Stimulated activated effector memory CD8-positive, alpha-beta T cell treated with anti-CD3 and anti-CD28 coated beads, Interleukin-12 subunit alpha, Interleukin-12 subunit beta, amount 100 ng/mL, for 72 hours (primary cell): ENCODE measurements around the gene ADAMTS9.

Source experiments
- ATAC-seq: fragments of 150-1000 bp; cut with Tn5 transposase; 2 replicates; pipeline ENCODE4 v1.10.0; 2021
- DNase-seq, 2 donors: peaks; one replicate each; pipeline ENCODE4 v3.0.0; 2021 to 2022; ENCODE audit warnings: low spot score in 2 of 2
- H3K27ac Mint-ChIP-seq: one replicate; pipeline ENCODE4 v1.8.0; 2022; ENCODE audit warnings: mild to moderate bottlenecking, mixed read lengths
- H3K36me3 Mint-ChIP-seq: one replicate; pipeline ENCODE4 v1.8.0; 2022; ENCODE audit warnings: mild to moderate bottlenecking, mixed read lengths
- H3K4me1 Mint-ChIP-seq: one replicate; pipeline ENCODE4 v1.8.0; 2022; ENCODE audit warnings: mixed read lengths
- H3K4me3 Mint-ChIP-seq: one replicate; pipeline ENCODE4 v1.8.0; 2022; ENCODE audit warnings: mild to moderate bottlenecking, mixed read lengths
- H3K9me3 Mint-ChIP-seq: one replicate; pipeline ENCODE4 v1.8.0; 2022; ENCODE audit warnings: mixed read lengths

The ADAMTS9 gene

DNA sequence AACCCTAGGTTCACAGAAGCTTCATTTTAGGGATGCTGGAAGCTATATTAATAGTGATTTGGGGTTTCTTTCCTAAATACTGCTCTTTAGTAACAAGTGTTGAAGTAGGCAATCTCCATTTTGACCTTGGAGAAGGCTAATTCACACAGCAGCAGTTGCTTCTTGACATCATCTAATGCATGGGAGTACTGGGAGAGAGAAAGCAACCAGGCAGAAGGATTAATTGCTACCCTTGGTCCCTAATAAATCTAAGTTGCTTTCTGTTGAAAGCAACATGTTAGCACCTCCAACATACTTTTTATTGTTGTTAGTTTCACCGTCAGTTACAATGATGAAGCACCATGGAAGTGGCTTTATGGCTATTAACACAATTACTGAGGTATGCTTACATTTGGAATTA, 96.2 kb downstream of the ADAMTS9 start:
- no peaks in the 10 kb centered on the region for H3K9me3 Mint-ChIP-seq
- DNase-seq (no peak), ATAC-seq (no peak)
- H3K36me3 Mint-ChIP-seq: no peaks in the 10 kb centered on the region
- H3K27ac Mint-ChIP-seq: no peak overlapping the region
- no peaks in the 10 kb centered on the region for H3K4me1 Mint-ChIP-seq
- H3K4me3 Mint-ChIP-seq: no peak overlapping the region

DNA sequence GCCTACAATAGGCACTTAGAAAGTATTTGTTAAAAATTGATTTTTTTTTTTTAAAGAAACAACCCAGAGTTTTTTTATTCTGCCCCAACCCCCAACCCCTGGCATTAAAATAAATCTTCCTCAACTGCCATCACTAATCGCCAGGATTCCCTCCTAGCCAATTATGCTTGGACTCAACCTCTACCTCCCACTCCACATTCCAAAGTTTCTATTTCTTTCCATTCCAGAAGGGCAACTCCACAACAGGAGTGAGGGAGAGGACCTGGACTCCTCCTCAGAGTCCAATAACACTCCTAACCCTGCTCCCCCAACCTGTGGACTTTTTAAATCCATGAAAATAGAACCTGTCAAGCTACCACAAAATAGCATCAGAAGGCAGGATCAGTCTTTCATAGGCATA, 99.4 kb downstream of the ADAMTS9 start:
- H3K9me3 Mint-ChIP-seq: no peaks in the 10 kb centered on the region
- no peak for ATAC-seq
- no peaks in the 10 kb centered on the region for H3K36me3 Mint-ChIP-seq
- H3K4me1 Mint-ChIP-seq: no peaks in the 10 kb centered on the region
- DNase-seq: no peak
- no peak overlapping the region for H3K4me3 Mint-ChIP-seq
- no peak overlapping the region for H3K27ac Mint-ChIP-seq

DNA sequence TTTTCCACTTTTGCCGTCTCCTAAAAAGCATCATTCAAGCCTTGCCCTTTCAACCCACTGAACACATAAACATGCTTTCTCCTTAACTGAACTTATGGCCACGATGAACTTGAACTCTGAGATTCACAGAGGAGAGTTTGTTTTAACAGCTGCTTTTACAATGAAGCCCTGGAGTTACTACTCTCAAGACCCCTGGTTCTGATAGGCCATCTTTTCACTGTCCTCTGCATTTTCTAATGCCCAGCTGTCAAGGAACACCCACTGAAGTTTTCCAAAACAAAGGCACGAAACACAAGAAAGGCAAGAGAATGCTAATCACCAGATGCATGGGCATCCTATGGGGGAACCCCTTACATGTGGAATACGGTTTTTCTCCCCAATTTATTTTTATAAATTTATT, 100.8 kb downstream of the ADAMTS9 start:
- H3K4me3 Mint-ChIP-seq: no peak overlapping the region
- H3K9me3 Mint-ChIP-seq: no peaks in the 10 kb centered on the region
- no peaks in the 10 kb centered on the region for H3K4me1 Mint-ChIP-seq
- no peak overlapping the region for H3K27ac Mint-ChIP-seq
- no peaks in the 10 kb centered on the region for H3K36me3 Mint-ChIP-seq
- DNase-seq: no peak
- ATAC-seq: no peak

DNA sequence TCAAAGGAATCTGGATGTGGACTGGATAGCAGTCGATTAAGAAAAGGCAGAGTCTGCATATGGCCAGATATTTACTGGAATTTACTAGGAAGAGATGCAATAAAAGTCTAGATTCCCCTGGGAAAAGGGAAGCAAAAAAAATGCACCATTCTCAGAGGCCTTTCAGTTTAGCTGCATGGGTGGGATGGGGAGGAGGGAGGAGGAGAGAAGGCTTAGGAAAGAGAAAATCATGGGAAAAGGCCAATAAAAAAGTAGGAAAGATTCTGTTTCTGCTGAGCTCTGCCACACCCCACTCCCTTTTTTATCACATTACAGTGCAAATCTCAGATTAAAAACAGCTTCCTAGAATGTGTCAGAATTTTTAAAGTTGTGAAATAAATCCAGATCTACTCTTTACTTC, 103.6 kb downstream of the ADAMTS9 start:
- no peak overlapping the region for H3K27ac Mint-ChIP-seq
- H3K9me3 Mint-ChIP-seq: peaks cover 2% of the 10 kb centered on the region
- DNase-seq (no peak), ATAC-seq (no peak)
- no peaks in the 10 kb centered on the region for H3K36me3 Mint-ChIP-seq
- H3K4me1 Mint-ChIP-seq: no peaks in the 10 kb centered on the region
- H3K4me3 Mint-ChIP-seq: no peak overlapping the region

DNA sequence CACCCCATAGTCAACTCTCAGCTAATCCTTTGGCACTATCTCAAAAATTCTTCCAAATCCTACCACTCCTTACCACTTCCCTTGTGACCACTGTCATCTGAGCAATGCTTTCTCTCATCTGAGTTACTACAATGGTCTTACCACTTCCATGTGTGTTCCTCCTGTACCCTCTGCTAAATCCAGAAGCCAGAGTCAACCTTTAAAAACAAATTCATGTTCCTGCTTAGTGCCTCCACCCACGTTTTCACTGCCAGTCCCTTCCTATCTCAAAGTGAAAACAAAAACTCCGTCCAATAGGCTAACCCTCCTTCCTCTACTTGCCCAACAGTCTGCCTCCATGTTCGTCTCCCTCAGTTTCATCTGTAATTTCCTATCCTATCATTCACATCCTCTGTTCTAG, 109.0 kb downstream of the ADAMTS9 start:
- DNase-seq: no peak
- Mint-ChIP-seq H3K27ac (no peak overlapping the region), H3K36me3 (no peaks in the 10 kb centered on the region), H3K4me1 (no peaks in the 10 kb centered on the region), H3K9me3 (peaks cover 8% of the 10 kb centered on the region), H3K4me3 (no peak overlapping the region)
- ATAC-seq: no peak

DNA sequence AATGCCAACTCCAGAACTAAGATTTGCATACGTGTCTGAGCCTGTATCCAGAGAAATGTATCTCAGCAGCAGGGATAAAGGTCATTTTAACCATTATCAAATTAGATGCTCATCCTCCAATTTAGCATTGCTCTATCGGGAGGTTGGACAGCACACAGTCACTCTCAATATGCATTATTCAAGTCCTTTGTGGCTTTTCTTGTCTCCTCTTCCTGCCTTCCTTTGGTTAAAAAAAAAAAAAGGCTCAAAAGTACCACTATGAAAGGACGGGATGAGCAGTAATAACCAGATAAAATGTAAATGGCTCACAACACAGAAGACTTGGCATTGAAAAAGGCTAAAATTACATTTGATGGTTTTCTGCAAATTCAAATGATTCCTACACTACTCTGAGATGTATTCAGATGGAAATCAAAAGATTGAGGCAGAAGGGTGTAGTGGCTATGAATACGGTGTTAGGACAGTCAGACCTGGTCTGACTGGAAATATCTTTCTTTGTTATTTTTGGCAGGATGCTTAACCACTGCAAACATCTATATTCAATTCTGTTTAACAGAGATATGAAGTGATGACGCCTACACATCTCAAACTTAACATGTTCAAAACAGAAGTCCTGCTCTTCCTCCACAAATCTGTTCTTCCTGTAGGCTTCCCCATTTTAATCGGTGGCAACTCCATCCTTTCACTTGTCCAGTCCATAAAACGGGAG, 109.6 kb downstream of the ADAMTS9 start:
- no peaks in the 10 kb centered on the region for H3K36me3 Mint-ChIP-seq
- no peak overlapping the region for H3K27ac Mint-ChIP-seq
- peaks cover 8% of the 10 kb centered on the region for H3K9me3 Mint-ChIP-seq
- ATAC-seq: no peak
- H3K4me1 Mint-ChIP-seq: no peaks in the 10 kb centered on the region
- H3K4me3 Mint-ChIP-seq: no peak overlapping the region
- no peak for DNase-seq

DNA sequence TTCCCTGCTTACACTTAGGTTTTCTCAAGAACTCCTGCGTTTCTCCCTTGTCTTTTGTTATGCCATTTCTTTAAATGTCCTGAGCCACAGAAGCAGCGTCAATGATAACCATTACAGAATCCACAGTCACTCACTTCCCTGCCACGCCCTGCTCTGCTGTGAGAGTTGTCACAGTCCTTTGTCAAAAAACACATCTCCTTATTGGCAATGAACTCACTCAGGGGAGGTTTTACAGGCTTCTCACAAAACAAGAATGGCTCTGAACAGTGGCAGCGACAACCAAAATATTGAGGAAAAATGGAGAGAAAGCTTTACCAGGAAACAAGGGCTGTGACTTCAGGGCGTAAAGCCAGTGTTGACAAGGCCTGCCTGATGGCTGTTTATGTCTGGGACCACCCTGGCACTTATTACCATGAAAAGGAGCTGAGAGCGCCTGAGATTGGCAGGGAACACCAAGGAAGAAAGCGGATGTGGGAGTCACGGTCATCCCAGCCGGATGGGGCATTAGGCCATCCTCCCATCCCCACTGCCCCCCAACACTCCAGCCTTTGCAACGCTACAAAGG, 111.5 kb downstream of the ADAMTS9 start:
- ATAC-seq (no peak), DNase-seq (no peak)
- H3K36me3 Mint-ChIP-seq: no peaks in the 10 kb centered on the region
- no peak overlapping the region for H3K4me3 Mint-ChIP-seq
- no peaks in the 10 kb centered on the region for H3K4me1 Mint-ChIP-seq
- no peak overlapping the region for H3K27ac Mint-ChIP-seq
- peaks cover 11% of the 10 kb centered on the region for H3K9me3 Mint-ChIP-seq

DNA sequence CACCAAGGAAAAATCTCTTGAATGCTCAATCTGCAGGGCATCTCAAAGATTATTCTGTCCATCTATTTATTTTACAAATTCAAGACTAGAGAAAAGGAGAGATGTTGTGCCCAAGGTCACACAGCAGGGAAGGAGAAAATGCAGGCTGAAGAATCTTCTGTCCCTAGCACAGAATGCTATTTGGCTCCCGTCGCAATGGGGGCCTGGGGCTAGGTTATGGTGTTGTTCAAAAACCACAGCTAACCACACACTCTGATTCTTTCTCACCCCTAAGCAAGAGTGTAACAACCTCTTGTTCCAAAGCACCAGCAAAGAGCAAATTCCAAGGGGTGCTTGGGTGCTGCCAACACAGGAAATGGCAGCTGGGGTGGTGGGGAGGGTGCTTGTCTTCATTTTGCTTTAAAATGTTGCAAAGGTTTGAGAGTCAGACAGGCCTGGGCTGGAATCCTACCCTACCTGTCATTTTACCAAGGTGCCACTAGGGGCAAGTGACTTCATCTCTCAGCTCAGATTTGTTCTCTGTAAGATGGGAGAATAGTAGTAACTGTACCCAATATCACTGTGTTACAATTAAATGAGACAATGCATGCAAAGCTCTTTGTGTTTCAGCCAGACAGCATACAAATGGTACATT, 112.5 kb downstream of the ADAMTS9 start:
- peaks cover 11% of the 10 kb centered on the region for H3K9me3 Mint-ChIP-seq
- no peaks in the 10 kb centered on the region for H3K36me3 Mint-ChIP-seq
- no peaks in the 10 kb centered on the region for H3K4me1 Mint-ChIP-seq
- DNase-seq (no peak), ATAC-seq (peak; percentile 8)
- no peak overlapping the region for H3K4me3 Mint-ChIP-seq
- H3K27ac Mint-ChIP-seq: no peak overlapping the region

DNA sequence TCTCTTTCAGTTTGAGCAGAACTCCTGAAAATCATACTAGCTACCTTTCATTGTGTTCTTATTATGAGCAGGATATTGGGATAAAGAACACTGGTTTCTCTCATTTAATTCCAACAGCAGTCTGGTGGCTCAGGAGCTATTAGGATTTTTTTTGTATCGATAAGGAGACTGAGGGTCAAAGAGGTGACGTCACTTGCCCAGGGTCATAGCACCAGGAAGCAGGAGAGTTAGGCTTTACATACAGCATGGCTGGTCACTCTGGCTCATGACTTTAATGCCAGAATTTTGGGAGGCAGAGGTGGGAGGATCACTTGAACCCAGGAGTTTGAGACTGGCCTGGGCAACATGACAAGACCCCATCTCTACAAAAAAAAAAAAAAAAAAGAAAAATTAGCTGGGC, 113.6 kb downstream of the ADAMTS9 start:
- no peaks in the 10 kb centered on the region for H3K4me1 Mint-ChIP-seq
- no peaks in the 10 kb centered on the region for H3K36me3 Mint-ChIP-seq
- ATAC-seq (no peak), DNase-seq (no peak)
- no peak overlapping the region for H3K4me3 Mint-ChIP-seq
- H3K9me3 Mint-ChIP-seq: peaks cover 11% of the 10 kb centered on the region
- H3K27ac Mint-ChIP-seq: no peak overlapping the region

DNA sequence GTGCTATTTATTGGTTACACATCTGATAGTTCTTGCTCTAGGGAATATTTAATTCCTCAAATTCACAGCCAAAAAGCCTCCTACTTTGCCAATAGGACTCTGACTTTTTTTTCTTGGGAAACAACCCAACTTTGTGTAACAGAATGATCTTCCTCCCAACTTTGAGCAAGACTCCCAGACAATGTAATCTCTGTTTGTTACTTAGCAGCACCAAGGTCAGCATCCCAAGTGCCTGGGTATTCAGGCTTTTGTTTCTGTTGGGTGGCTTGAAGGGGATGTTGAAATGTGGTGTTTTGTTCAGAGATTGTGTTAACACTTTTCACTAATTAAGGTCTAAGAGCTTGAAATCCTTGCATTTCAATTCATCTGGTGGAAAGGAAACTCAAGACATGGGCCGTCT, 115.8 kb downstream of the ADAMTS9 start:
- DNase-seq: no peak
- ATAC-seq: no peak
- no peak overlapping the region for H3K27ac Mint-ChIP-seq
- H3K9me3 Mint-ChIP-seq: peaks cover 5% of the 10 kb centered on the region
- no peaks in the 10 kb centered on the region for H3K4me1 Mint-ChIP-seq
- no peak overlapping the region for H3K4me3 Mint-ChIP-seq
- H3K36me3 Mint-ChIP-seq: no peaks in the 10 kb centered on the region

DNA sequence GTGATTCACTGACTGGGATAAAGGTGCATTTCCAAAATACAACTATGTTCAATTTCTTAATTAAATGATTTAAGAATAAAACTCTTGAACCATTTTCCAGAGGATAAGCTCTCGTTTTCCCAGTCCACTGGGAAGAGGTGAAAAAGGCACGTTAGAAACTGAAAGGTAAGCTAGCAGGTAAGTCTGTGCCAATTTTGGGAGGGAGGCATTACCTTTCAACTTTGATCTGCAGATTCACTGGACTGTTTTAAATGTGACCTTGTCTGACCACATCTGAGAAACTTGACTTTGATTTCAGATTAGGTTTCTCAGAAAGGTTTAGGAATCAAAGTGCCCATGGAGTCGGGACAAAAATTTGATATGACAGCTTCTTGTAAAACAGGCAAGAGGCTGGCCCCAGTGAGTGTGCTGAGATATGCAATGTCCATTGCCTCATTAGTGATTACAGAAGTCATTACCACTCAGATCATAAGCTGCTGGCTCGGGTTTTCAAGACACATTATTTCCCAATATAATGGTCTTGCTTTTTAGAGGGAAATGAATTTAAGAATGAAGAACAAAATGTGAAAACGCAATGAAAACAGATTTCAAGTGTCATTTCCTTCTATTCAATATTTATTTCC, 118.8 kb downstream of the ADAMTS9 start:
- Mint-ChIP-seq H3K36me3 (no peaks in the 10 kb centered on the region), H3K4me3 (no peak overlapping the region), H3K27ac (no peak overlapping the region), H3K4me1 (no peaks in the 10 kb centered on the region), H3K9me3 (peaks cover 5% of the 10 kb centered on the region)
- no peak for ATAC-seq
- DNase-seq: no peak

DNA sequence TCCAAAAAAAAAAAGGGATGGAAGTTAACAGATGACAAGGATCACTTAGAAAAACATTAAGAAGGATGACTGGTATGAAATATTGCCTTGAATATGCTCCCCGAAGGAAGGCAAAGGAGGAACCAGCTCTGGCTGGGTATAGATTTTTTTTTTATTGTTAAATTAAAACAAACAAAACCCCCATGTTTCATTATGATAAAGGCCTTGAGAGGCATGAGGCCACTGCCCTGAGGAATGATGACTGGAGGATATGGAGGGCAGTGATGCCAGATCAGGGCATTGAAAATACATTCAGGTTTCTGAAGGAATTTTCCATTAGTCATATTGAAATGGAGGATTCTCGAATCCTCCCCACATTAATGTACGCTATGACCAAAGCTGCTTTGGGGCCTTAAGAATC, 120.9 kb downstream of the ADAMTS9 start:
- H3K4me3 Mint-ChIP-seq: no peak overlapping the region
- DNase-seq: no peak

DNA sequence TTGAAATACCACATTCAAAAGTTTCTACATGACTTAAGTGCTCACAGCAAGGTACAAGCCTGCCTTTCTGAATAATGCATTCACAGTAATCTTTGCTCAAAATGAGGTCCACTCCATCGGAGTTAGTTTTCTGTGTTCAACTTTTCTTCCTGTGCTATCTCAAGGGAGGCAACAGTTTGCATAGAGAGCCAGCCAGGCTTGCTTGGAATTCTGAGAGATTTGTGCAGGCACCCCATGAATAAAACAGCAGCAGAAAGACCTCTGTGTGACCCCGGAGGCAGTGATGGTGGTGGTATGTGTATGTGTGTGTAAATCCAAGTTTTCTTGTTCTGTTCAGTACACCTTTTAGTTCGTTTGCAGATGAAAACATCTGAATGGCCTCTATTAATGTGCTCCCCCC, 124.0 kb downstream of the ADAMTS9 start:
- no peak for ATAC-seq
- Mint-ChIP-seq H3K4me3 (no peak overlapping the region), H3K36me3 (no peaks in the 10 kb centered on the region), H3K9me3 (no peaks in the 10 kb centered on the region), H3K4me1 (no peaks in the 10 kb centered on the region), H3K27ac (no peak overlapping the region)
- DNase-seq: no peak

More for the DNA sequence above, 120.9 kb downstream of the ADAMTS9 start:
- Mint-ChIP-seq H3K36me3 (no peaks in the 10 kb centered on the region), H3K9me3 (peaks cover 3% of the 10 kb centered on the region), H3K27ac (no peak overlapping the region), H3K4me1 (no peaks in the 10 kb centered on the region)
- no peak for ATAC-seq

DNA sequence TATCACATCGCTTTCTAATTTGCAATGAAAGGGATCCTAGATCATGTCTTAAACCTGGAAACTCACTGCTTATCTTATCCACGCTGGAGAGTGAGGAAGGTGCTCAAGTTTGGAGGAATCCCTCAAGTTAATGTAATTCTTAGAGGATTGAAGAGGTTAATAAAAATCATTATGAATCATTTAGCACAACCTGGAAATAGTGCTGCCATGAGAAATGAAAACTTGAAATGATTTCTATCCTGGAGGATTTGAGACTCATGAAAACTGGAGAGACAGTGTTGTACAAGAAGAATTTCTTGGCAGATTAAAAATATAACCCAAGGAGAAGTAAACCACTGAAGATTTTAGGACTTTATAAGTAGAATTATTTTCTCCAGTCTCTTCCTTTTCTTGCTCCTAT, 125.9 kb downstream of the ADAMTS9 start:
- Mint-ChIP-seq H3K4me3 (no peak overlapping the region), H3K4me1 (no peaks in the 10 kb centered on the region), H3K36me3 (no peaks in the 10 kb centered on the region), H3K9me3 (no peaks in the 10 kb centered on the region), H3K27ac (no peak overlapping the region)
- ATAC-seq: no peak
- DNase-seq: no peak

DNA sequence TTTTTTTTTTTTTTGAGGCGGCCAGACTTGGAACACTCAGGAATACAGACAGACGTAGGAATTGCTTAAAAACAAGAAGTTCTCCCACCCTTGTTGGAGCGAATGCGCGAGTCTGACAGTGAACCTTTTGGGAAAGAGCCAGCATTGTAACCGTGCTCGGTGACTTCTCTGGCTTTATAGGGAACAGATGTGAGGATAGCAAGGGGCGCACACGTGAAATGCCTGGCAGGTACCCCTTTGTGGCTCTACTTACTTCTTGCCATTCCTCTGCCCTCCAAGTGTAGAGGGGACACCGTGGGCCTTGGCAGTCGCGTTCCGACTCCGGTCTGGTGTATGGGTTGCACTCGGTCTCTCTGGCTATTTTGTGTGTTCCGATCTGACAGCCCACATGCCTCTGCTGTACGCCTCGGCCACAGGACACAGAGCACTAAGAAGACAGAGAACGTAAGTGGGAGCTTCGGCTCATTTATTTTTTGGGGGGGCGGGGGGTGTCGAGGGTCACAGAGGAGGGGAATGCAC, 126.4 kb downstream of the ADAMTS9 start:
- Mint-ChIP-seq H3K36me3 (no peaks in the 10 kb centered on the region), H3K4me1 (no peaks in the 10 kb centered on the region), H3K4me3 (no peak overlapping the region), H3K27ac (no peak overlapping the region), H3K9me3 (peaks cover 3% of the 10 kb centered on the region)
- ATAC-seq (no peak), DNase-seq (no peak)

DNA sequence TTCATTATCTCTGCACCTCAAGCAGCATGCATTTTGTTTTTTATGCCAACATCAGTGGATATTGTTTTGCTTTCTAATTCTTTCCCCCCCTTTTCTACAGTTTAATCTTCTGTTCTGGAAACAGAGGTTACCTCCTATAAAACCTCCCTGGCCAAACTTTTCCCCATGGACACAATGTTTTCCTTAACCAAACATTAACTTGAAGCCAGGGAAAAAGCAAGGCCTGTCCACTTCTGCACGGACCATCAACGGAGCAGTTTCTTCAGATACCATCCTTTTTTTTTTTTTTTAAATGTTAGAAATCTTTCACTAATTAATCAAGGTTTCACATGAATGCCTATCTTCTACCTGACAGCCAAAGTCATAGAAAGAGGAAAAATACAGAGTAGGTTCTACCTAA, 127.0 kb downstream of the ADAMTS9 start:
- no peak for DNase-seq
- no peak overlapping the region for H3K27ac Mint-ChIP-seq
- H3K36me3 Mint-ChIP-seq: no peaks in the 10 kb centered on the region
- no peak overlapping the region for H3K4me3 Mint-ChIP-seq
- no peaks in the 10 kb centered on the region for H3K4me1 Mint-ChIP-seq
- H3K9me3 Mint-ChIP-seq: peaks cover 3% of the 10 kb centered on the region
- ATAC-seq: no peak
